ENCODE results near the gene PACSIN1.

Gene PACSIN1, protein sequence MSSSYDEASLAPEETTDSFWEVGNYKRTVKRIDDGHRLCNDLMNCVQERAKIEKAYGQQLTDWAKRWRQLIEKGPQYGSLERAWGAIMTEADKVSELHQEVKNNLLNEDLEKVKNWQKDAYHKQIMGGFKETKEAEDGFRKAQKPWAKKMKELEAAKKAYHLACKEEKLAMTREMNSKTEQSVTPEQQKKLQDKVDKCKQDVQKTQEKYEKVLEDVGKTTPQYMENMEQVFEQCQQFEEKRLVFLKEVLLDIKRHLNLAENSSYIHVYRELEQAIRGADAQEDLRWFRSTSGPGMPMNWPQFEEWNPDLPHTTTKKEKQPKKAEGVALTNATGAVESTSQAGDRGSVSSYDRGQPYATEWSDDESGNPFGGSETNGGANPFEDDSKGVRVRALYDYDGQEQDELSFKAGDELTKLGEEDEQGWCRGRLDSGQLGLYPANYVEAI

DNA sequence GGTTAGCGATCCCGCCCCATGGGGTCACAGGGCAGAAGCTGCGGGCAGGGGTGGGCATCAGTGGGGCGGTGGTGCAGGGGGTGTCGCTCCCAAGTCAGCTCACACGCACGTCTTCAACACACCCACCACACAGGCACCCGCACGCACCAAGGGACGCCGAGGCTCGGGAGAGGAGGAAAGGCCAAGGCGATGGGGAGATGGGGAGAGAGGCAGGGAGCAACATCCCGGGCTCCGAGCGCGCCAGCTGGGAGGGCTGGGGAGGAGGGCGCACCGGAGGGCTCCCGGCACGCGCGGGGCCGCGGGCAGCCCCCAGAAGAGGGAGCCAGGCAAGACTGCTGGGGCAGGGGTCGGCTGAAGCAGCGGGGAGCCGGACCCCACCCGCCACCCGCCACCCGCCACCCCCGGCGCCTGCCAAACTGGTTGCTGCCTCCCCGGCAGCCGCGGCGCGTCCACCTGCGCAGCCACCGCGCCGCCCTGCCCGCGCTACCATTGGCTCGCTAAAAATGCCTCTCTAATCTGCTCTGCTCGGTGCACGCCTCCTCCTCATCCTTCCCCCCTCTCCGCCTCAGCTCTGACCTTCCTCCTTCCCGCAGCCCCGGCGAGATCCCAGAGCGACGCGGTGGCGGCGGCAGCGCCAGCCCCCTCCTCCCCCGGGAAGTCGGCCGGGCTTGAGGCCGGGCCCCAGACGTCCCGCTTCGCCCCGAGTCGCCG lies at the start of gene PACSIN1:
Gene PACSIN1 (plus strand): TSS at position 546 of the 711 bp plus-strand sequence. CDS start 60,230 bp downstream, outside the sequence.
- peak; percentile 36 to 71 for DNase-seq

DNA sequence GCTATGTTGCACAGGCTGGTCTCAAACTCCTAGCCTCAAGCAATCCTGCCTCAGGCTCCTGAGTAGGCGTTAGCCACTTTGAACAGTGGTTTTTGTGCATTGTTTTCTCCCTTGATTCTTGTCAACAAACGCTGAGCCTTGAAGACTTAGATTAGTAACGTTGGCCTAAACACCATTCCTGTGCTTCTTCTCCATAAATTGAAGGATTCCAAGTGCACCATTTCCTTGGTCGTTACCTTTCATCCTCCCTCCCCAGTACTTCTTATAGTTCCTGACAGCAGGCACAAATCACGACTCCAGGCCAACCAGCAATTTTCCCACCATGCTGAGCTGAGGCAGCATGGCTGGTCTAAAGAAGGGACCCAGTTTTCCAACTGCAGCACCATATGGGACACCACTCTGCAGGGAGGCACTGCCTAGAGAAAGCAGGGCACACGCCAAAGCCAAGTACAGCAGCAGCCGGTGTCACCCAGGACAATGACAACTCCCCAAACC lies 49.0 kb upstream of the PACSIN1 start:
- DNase-seq, result no peak

DNA sequence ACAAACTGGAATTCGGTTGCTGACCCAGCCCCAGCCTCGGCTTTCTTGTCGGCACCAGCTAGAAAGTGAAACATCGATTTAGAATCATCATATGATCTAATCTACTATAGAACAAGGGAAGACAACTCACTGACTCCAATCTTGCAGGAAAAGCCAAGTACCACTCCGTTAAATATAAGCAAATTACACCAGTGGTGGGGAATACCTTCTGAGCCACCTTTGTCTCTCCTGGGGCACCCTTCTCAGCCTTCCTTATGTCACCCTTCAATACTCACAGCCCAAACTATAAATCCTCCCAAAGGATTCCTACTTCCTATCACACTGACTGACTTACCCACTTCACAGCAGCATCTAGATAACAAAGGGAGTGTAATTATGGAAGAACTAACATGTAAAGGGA lies 47.5 kb upstream of the PACSIN1 start:
- no peak for DNase-seq

DNA sequence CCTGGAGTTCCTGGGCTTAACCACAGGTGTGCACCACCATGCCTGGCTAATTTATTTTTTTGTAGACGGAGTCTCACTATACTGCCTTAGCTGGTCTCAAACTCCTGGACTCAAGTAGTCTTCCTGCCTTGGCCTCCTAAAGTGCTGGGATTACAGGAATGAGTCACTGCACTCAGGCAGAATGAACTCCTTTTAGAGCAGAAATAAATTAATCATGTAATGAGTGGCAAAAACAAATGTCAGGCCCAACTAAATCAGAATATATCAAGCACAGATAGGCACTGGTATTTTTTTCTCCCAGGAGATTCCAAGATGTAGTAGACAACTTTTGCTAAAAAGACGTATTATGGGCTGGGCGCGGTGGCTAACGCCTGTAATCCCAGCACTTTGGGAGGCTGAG lies 42.6 kb upstream of the PACSIN1 start:
- no peak for DNase-seq

DNA sequence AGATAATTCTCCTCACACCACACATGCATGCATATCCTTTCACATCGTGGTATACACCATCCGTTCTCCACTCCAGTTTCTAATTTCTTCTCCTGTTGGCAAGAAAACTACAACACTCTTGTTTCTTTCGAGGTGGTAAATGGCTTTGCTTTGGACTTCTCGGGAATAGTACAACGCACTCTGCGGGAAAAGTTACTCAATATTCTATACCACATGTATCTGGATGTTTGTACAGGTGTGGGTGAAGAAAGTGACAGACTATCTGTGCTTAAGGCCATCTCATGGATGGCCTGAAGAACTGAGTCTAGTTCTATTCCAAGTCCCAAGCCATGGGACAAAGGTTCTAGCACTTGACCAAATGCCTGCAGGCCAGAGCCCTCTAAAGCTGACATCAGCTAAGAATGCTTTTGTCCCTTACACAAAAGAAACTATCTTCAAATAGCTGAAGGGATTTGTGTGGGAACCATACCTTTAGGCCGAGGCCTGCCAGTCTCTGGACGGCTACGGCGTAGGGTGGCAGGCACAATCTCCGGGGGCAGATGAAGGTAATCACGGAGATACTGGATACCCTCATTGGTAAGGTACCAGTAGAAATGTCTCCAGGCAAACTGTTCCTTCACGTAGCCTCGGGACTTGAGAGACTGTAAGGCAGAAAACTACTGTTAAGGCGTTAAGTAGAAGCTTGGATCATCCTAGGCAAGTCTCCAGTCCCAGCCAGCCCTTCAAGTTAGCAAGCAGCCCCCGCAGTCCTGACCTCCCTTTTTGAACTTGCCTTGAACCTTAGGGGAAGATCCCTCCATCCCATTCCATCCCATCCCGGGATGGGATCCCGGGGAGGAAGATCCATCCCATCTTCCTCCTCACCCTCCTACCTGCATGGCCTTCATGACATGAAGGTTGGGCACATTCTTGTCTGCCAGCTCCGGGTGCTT lies 41.4 kb upstream of the PACSIN1 start:
- no peak for DNase-seq

DNA sequence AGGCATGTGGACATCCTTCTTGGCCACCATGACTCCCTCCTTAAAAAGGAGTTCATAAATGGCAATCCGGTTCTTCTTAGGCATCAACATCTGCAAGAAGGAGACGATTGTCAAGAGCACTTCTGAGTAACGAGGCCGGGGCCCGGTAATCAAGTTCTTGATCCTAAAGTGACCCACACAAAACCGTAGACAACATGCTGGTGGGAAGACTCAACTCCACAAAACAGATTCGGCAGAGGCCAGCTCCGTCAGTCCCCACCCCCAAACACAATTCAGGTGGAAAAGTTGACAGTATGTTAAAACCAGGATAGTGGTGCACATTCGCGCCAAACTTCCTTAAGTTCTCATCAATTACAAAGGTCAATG lies 40.8 kb upstream of the PACSIN1 start:
- DNase-seq, result no peak

DNA sequence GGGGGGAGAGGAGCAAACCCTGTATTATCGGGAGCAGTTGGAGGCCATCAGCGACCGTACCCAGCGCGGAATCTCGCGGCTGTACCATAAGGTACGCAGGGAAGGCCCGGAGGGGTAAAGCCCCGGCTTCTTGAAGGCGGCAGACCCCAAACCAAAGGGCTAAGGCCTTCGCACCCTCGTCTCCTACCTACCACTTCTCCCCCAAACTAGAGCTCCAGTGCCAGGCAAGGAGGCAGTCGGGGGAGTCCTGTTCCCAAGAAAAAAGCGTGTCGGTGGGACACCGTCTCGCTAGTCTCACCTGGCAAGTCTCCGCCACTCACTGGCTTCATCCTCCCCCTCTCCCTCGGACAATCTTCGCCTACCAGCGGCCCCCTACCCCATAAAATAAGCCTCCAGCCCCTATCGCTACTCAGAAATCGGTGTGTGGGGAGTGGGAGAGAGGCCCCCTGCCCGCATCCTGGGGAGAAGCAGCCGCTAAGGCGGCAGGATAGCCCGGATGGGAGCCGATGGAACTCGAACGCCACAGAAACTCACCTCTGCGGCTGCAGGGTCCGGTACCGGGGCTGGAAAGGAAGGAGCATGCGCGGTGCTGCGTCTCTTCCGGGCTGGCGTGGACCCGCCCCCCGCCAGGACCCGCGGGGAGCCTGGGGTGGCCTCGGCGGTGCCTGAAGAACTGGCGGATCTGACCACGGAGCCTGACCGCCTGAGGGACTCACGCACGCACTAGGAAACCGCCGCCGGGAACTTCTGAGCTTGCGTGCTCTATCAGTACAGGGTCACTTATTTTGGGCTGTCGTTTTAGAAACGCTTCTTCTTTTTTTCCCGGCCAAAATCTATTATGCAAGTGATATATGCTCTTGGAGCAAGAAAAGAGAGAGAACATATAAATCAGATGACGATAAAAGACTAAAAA lies 40.1 kb upstream of the PACSIN1 start, which contains the start of gene RPS10:
Gene RPS10 (minus strand): TSS at position 572 of the 913 bp plus-strand sequence. CDS start 848 bp downstream, outside the sequence.
- DNase-seq, result peak; percentile 93 to 95

DNA sequence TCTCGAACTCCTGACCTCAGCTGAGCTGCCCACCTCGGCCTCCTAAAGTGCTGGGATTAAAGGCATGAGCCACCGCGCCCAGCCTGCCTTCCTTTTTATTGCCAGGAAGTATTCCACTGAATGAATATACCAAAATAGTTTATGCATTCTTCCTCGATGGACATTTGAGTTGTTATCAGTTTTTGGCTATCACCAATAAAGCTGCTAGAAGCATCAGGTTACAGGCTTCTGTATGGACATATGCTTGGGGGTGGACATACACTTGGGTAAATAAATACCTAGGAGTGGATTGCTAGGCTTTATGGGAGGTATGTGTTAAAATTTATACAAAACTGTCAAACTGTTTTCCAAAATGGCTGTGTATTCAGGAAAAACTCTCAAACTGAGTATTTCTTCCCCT lies 30.0 kb upstream of the PACSIN1 start:
- DNase-seq, result no peak

DNA sequence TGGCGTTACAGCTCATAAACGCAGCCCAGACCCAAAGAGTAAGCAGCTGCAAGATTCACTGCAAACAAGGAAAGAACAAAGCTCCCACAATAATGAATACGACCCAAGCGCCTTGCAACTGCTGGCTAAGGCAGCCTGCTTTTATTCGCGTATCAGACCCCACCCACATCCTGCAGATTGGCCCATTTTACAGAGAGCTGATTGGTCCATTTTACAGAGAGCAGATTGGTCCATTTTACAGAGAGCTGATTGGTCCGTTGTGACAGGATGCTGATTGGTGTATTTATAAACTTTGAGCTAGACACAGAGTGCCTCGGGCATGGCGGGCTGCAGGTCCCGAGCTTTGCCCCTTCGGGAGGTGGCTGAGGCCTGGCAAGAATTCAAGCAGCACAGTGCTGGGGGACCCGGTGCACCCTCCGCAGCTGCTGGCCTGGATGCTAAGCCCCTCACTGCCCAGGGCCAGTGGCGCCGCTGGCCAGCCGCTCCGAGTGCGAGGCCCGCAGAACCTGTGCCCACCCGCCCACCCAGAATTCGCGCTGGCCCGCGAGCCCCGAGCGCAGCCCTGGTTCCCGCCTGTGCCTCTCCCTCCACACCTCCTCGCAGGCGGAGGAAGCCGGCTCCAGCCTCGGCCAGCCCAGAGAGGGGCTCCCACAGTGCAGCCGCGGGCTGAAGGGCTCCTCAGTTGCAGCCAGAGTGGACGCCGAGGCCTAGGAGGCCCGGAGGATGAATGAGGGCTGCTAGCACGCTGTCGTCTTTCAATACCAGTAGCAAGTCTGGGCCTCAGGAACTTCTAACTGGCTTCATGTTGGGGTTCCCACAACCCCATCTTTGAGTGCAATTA lies 28.9 kb upstream of the PACSIN1 start:
- DNase-seq, result no peak

DNA sequence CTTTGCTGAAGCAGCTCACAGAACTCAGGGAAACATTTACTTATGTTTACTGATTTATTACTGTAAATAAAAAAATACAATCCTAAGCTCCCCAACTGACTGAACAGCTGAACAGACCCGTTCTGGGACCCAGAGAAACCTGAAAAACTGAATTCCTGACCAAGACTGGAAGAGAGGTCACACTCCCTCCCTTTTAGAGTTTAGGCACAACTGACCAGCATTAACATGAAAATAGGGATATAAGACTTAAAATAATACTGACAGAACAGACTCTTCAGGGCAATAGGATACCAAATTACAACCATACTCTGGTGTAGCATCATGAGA lies 28.3 kb upstream of the PACSIN1 start:
- no peak for DNase-seq

DNA sequence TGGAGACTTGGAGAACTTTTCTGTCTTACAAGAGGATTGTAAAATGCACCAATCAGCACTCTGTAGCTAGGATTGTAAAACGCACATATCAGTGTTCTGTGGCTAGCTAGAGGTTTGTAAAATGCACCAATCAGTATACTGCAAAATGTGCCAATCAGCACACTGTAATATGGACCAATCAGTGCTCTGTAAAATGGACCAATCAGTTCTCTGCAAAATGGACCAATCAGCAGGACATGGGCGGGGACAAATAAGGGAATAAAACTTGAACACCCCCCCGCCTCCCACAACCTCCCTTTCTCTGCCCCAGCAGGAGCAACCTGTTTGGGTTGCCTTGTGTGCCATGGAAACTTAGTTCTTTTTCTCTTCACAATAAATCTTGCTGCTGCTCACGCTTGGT lies 27.2 kb upstream of the PACSIN1 start:
- DNase-seq, result no peak

DNA sequence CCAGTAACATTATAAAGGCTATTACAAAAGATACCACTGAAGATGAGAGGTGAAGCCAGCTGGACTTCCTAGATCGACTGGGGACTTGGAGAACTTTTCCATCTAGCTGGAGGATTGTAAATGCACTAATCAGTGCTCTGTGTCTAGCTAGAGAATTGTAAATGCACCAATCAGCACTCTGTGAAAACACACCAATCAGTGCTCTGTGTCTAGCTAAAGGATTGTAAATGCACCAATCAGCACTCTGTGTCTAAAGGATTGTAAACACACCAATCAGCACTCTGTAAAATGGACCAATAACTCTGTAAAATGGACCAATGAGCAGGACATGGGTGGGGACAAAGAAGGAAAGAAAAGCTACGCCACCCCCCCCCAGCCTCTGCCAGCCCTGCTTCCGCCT lies 26.4 kb upstream of the PACSIN1 start:
- no peak for DNase-seq

DNA sequence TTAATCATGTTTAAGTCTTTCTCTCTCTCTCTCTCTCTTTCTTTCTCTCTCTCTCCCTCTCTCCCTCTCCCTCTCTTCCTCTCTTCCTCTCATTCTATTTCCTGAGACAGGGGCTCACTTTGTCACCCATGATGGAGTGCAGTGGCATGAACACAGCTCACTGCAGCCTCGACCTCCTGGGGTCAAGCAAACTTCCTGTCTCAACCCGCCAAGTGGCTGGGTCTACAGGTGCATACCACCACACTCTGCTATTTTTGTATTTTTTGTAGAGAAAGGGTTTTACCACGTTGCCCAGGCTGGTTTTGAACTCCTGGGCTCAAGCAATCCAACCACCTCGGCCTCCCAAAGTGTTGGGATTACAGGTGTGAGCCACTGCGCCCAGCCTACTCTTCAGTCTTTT lies 24.4 kb upstream of the PACSIN1 start:
- DNase-seq, result no peak

DNA sequence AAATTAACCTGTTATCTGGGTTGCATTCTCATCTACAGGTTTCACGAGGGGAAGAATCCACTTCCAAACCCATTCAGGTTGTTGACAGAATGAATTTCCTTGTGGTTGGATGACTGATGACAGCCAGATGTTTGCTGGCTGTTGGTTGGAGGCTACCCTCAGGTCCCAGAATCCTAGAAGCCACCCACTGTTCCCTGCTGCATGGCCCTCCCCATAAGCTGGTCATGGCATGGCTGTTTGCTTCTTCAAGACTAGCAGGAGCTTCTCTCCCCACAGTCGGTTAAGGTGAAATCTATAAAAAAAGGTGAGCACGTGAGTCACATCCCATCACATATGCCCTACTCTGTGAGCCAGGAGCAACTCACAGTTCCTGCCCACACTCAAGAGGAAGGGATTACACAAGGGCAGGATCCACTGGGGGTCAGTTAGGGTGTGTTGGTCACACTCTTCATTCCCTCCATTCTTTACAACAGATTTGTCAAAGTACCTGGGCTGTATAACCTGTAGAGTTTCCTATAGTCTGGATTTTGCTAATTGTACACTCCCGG lies 20.5 kb upstream of the PACSIN1 start:
- no peak for DNase-seq

DNA sequence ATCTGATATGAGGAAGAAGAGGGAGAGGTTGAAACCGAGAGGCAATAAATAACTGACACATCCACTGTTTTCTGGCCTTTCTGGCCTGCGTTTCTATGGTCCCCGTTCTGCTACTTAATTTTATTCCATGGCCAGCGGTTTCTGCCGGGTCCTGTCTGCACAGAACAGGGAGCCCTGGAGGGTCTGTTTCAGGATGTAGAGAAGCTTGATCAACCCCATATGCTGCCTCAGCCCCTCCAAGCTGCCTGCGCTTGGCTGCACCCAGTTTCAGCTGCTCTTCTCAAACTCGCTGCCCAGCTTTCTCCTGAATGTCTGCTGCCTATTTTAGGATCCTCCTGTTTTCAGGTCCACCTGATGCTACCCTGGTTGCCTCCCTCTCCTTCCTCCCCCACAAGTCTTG lies 18.5 kb upstream of the PACSIN1 start:
- DNase-seq, result no peak

DNA sequence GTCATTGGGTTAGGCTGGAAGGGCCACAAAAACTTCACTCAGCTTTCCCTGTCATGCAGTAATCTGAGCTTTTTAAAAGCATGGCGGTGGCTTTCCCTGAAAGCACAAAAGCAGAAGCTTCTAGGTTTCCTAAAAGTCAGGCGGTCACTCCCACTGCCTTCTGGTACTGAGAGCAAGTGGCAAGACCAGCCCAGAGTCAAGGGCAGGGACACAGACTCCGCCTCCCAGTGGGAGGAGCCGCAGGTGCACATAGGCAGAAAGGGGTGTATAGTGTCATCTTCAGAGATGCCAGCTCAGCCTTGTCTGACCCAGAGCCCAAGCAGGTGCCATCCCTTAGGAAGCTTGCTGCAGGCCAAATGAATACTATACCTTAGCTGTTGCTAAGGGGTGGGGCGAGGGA lies 18.0 kb upstream of the PACSIN1 start:
- no peak for DNase-seq

DNA sequence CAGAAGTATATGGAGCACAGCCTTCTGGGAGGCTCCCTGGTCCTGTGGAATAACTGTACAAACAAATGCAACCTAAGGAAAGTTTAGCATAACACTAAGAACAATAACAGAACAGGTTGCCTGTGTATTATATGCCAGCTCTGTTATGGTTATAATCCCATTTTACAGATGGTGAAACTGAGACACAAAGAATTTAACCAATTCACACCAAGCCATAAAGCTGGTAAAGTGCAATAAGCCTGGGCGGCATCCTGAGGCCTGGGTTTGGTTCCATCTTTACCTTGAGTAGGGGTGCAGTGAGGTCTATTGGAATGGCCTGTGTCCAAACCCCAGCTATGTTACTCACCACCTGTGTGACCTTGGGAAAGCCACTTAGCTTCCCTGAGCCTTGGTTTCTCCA lies 14.7 kb upstream of the PACSIN1 start:
- DNase-seq, result no peak

DNA sequence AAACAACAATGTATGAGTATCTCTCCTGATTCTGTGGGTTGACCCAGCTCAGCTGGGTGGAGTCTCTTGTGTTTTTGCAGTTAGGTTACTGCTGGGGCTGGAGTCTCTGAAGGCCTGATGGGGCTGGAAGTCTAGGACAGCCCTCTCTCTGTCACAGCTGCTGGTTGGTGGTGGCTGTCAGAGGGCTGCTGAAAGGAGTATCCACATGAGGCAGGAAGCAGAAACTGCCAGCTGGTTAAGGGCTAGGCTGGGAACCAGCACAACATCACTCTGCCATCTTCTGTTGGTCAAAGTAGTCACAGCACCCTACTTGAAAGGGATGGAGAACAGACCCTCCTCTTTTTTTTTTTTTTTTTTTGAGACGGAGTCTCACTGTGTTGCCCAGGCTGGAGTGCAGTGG lies 10.0 kb upstream of the PACSIN1 start:
- DNase-seq, result no peak

DNA sequence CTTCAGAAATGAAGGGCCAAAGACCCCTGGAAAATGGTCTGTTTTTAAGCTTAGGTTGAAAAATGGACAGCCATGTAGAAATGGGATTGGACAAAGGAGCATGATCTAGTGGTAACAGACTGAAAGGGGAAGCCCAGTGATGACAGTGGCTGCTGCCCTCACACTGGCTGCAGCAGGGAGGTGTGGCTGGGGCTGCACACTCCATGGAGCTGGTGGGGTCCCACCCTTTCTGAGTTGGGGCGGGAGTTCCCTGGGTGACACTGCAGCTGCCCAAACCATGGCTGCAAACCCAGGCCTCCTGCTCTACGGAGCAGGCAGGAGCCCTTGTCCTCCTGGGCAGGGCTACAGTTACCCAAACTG lies 8.5 kb upstream of the PACSIN1 start:
- no peak for DNase-seq
